ENCODE results near the gene OR10A6.

DNA sequence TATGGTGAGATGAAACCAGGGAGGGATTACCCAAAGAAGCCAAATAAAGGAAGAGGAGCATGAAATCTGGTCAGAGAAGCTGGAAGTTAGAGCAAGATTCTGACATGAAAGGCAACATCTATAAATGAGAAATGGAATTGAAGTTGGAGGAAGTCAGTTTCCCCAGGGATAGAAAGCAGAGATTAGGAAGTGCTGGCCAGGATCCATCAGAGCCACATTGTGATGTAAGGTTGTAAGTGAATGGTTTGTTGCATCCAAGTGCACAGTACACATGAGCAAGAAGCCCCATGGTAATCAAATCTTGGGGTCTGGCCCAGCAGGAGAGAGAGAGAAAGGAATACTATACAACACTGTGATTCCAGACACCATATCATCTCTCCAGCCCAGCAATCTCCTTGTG is 40.8 kb upstream of the OR10A6 start:
- TF ChIP-seq, protein P1, sequence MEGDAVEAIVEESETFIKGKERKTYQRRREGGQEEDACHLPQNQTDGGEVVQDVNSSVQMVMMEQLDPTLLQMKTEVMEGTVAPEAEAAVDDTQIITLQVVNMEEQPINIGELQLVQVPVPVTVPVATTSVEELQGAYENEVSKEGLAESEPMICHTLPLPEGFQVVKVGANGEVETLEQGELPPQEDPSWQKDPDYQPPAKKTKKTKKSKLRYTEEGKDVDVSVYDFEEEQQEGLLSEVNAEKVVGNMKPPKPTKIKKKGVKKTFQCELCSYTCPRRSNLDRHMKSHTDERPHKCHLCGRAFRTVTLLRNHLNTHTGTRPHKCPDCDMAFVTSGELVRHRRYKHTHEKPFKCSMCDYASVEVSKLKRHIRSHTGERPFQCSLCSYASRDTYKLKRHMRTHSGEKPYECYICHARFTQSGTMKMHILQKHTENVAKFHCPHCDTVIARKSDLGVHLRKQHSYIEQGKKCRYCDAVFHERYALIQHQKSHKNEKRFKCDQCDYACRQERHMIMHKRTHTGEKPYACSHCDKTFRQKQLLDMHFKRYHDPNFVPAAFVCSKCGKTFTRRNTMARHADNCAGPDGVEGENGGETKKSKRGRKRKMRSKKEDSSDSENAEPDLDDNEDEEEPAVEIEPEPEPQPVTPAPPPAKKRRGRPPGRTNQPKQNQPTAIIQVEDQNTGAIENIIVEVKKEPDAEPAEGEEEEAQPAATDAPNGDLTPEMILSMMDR (IDR thresholded peaks at IDR 0.05) = no peak
- no peak for TF ChIP-seq POLR2A (IDR thresholded peaks at IDR 0.05)

All from uterus (tissue), 2 donors.